HEK293T (cell line): ENCODE results near the gene ERC1.

Source experiments
- BHLHE40 ChIP-seq: fragments of 450-650 bp; IDR thresholded peaks from 2 replicates; pipeline ENCODE4 v1.6.1; 2016; ENCODE audit warnings: mild to moderate bottlenecking, moderate library complexity, borderline replicate concordance
- ELF4 ChIP-seq: fragments of 450-650 bp; IDR thresholded peaks from 2 replicates; pipeline ENCODE4 v1.6.1; 2017; ENCODE audit warnings: antibody characterized with exemption
- FOXM1 ChIP-seq: fragments of 450-650 bp; IDR thresholded peaks from 2 replicates; pipeline ENCODE4 v1.6.1; 2017; ENCODE audit warnings: mild to moderate bottlenecking, borderline replicate concordance
- SUZ12 ChIP-seq: fragments of 450-650 bp; IDR thresholded peaks from 2 replicates; pipeline ENCODE4 v1.6.1; 2016; ENCODE audit warnings: mild to moderate bottlenecking
- ZNF384 ChIP-seq: fragments of 450-650 bp; IDR thresholded peaks from 2 replicates; pipeline ENCODE4 v1.6.1; 2016

- TF ChIP-seq ZNF384 (no peak), ELF4 (no peak), FOXM1 (no peak), SUZ12 (no peak), BHLHE40 (no peak)
Measured at GRCh38 chr12:1297639-1298175, 306.7 kb downstream of the ERC1 start.
